ENCODE measurements around the gene PCSK2. TPM values are rescaled to one million over a fixed set of nuclear protein-coding genes. Genes with fewer than 3 reads are reported as not detected.

The PCSK2 gene
- total RNA-seq, 1 donor from 2014 or later = 0.72 TPM

GRCh38 chr20:17485017-17485416, 258.2 kb downstream of the PCSK2 start:
- no peak for DNase-seq

- no peak for DNase-seq
These were observed 262.2 kb downstream of the PCSK2 start for GRCh38 chr20:17488916-17489600.

- no peak for DNase-seq
These were observed 263.7 kb downstream of the PCSK2 start for GRCh38 chr20:17490501-17490900.

GRCh38 chr20:17491041-17491440, 264.2 kb downstream of the PCSK2 start:
- DNase-seq = no peak

- no peak for DNase-seq
These were observed 264.6 kb downstream of the PCSK2 start for GRCh38 chr20:17491488-17491887.

- no peak for DNase-seq
These were observed 266.3 kb downstream of the PCSK2 start for GRCh38 chr20:17493173-17493572.

GRCh38 chr20:17494201-17494600, 267.4 kb downstream of the PCSK2 start:
- DNase-seq = no peak

- no peak for DNase-seq
These were observed 269.0 kb downstream of the PCSK2 start for GRCh38 chr20:17495826-17496225.

- DNase-seq = peak; percentile 40
These were observed 271.2 kb downstream of the PCSK2 start for GRCh38 chr20:17497821-17498580.

GRCh38 chr20:17498641-17499040, 271.8 kb downstream of the PCSK2 start:
- DNase-seq = peak; percentile 75

GRCh38 chr20:17499041-17499440, 272.2 kb downstream of the PCSK2 start:
- DNase-seq = no peak

- no peak for DNase-seq
These were observed 273.4 kb downstream of the PCSK2 start for GRCh38 chr20:17500271-17500670.

- DNase-seq = no peak
These were observed 274.0 kb downstream of the PCSK2 start for GRCh38 chr20:17500826-17501225.

- no peak for DNase-seq
These were observed 274.9 kb downstream of the PCSK2 start for GRCh38 chr20:17501701-17502100.

- no peak for DNase-seq
These were observed 275.3 kb downstream of the PCSK2 start for GRCh38 chr20:17502105-17502504.

- no peak for DNase-seq
These were observed 276.6 kb downstream of the PCSK2 start for GRCh38 chr20:17503301-17504065.

GRCh38 chr20:17504066-17504897, 277.4 kb downstream of the PCSK2 start:
- no peak for DNase-seq

GRCh38 chr20:17504898-17505635, 278.2 kb downstream of the PCSK2 start:
- peak; percentile 82 for DNase-seq

GRCh38 chr20:17505636-17506517, 279.0 kb downstream of the PCSK2 start:
- DNase-seq = no peak

- no peak for DNase-seq
These were observed 280.2 kb downstream of the PCSK2 start for GRCh38 chr20:17507032-17507431.
